Neural cell (in vitro differentiated cells): Measurements from ENCODE around the gene ASPDH. TPM values are rescaled to one million over a fixed set of nuclear protein-coding genes. Genes with fewer than 3 reads are reported as not detected.

Experiments used
- H2AFZ ChIP-seq: fragments of 200-600, 300-800 bp; sonication (generic), shearing (Covaris generic); 2 replicates; pipeline ENCODE4 v1.6.0; 2014; ENCODE audit warnings: low read depth, mild to moderate bottlenecking, antibody characterized with exemption, low read length, moderate library complexity
- H3F3A ChIP-seq: fragments of 200-600 bp; shearing (Covaris generic); 2 replicates; pipeline ENCODE4 v1.6.1; 2016; ENCODE audit warnings: mild to moderate bottlenecking, moderate library complexity, mixed read lengths, antibody characterized with exemption, low read length; ENCODE audit not compliant: insufficient read depth, poor library complexity, severe bottlenecking
- H3K27ac ChIP-seq: fragments of 200-600, 300-800 bp; sonication (generic), shearing (Covaris generic); 2 replicates; pipeline ENCODE4 v1.5.1; 2014; ENCODE audit warnings: mild to moderate bottlenecking, low read length, moderate library complexity
- H3K27me3 ChIP-seq: fragments of 300-800, 200-600 bp; sonication (generic), shearing (Covaris generic); 2 replicates; pipeline ENCODE4 v1.6.0; 2014; ENCODE audit warnings: mild to moderate bottlenecking, low read depth, low read length, moderate library complexity; ENCODE audit not compliant: insufficient read depth
- H3K36me3 ChIP-seq: fragments of 300-800, 200-600 bp; sonication (generic), shearing (Covaris generic); 2 replicates; pipeline ENCODE4 v1.5.1; 2014; ENCODE audit warnings: mild to moderate bottlenecking, antibody characterized with exemption, low read length, moderate library complexity; ENCODE audit not compliant: insufficient read depth
- H3K4me2 ChIP-seq: fragments of 300-800, 200-600 bp; sonication (generic), shearing (Covaris generic); 2 replicates; pipeline ENCODE4 v1.6.0; 2014; ENCODE audit warnings: mild to moderate bottlenecking, low read length
- H3K4me3 ChIP-seq: fragments of 300-800, 200-600 bp; sonication (generic), shearing (Covaris generic); 2 replicates; pipeline ENCODE4 v1.5.1; 2014; ENCODE audit warnings: mild to moderate bottlenecking, low read length, moderate library complexity
- H3K79me2 ChIP-seq: fragments of 200-600 bp; shearing (Covaris generic); replicated peaks from 2 replicates; pipeline ENCODE4 v1.6.0; 2014; ENCODE audit warnings: mild to moderate bottlenecking, low read length, moderate library complexity; ENCODE audit not compliant: insufficient read depth
- H3K9ac ChIP-seq: fragments of 300-800, 200-600 bp; sonication (generic), shearing (Covaris generic); 2 replicates; pipeline ENCODE4 v1.6.1; 2016; ENCODE audit warnings: mild to moderate bottlenecking, low read length, mixed read lengths
- H3K9me2 ChIP-seq: fragments of 200-600 bp; shearing (Covaris generic); 2 replicates; pipeline ENCODE4 v1.6.1; 2016; ENCODE audit warnings: mild to moderate bottlenecking, low read length, mixed read lengths; ENCODE audit not compliant: insufficient read depth
- H3K9me3 ChIP-seq: fragments of 200-600, 300-800 bp; sonication (generic), shearing (Covaris generic); 2 replicates; pipeline ENCODE4 v1.6.1; 2016; ENCODE audit warnings: mild to moderate bottlenecking, mixed run types, low read length, moderate library complexity, mixed read lengths
- H4K20me1 ChIP-seq: fragments of 200-600 bp; shearing (Covaris generic); 2 replicates; pipeline ENCODE4 v1.6.1; 2016; ENCODE audit warnings: mild to moderate bottlenecking, mixed run types; ENCODE audit not compliant: insufficient read depth
- CTCF ChIP-seq: fragments of 450-650 bp; IDR thresholded peaks from 2 replicates; pipeline ENCODE4 v1.5.1; 2014; ENCODE audit warnings: antibody characterized with exemption, mild to moderate bottlenecking, moderate library complexity; ENCODE audit not compliant: poor library complexity, severe bottlenecking
- EP300 ChIP-seq: fragments of 450-650 bp; conservative IDR thresholded peaks from 2 replicates; pipeline ENCODE4 v1.6.1; 2014; ENCODE audit warnings: antibody characterized with exemption, mild to moderate bottlenecking, moderate library complexity; ENCODE audit not compliant: poor library complexity, severe bottlenecking
- EZH2 ChIP-seq: fragments of 200-600, 300-800 bp; shearing (Covaris generic), sonication (generic); IDR thresholded peaks from 2 replicates; pipeline ENCODE4 v1.6.1; 2014; ENCODE audit warnings: antibody characterized with exemption, low read length, borderline replicate concordance, mild to moderate bottlenecking; ENCODE audit not compliant: insufficient read depth, poor library complexity, severe bottlenecking
- MXI1 ChIP-seq: fragments of 450-650 bp; conservative IDR thresholded peaks from 2 replicates; pipeline ENCODE4 v1.6.1; 2014; ENCODE audit warnings: antibody characterized with exemption, mild to moderate bottlenecking; ENCODE audit not compliant: poor library complexity, severe bottlenecking
- POLR2AphosphoS5 ChIP-seq: IDR thresholded peaks from 2 replicates; pipeline ENCODE4 v1.6.1; 2012
- RAD21 ChIP-seq: fragments of 450-650 bp; conservative IDR thresholded peaks from 2 replicates; pipeline ENCODE4 v1.6.1; 2014; ENCODE audit warnings: antibody characterized with exemption, mild to moderate bottlenecking, moderate library complexity
- REST ChIP-seq: IDR thresholded peaks from 2 replicates; pipeline ENCODE4 v1.6.1; 2012; ENCODE audit warnings: borderline replicate concordance
- SMC3 ChIP-seq: fragments of 450-650 bp; conservative IDR thresholded peaks from 2 replicates; pipeline ENCODE4 v1.6.1; 2014; ENCODE audit warnings: antibody characterized with exemption, mild to moderate bottlenecking, moderate library complexity; ENCODE audit not compliant: poor library complexity
- TAF1 ChIP-seq: IDR thresholded peaks from 2 replicates; pipeline ENCODE4 v1.6.1; 2012; ENCODE audit warnings: low read depth
- polyA plus RNA-seq: library from polyadenylated mRNA; depleted of rRNA; stranded (reverse); fragments of >200 nt; gene quantifications from 2 replicates; pipeline ENCODE4 v1.2.3, GENCODE V29; 2014

The ASPDH gene
- polyA plus RNA-seq, 1 donor from 2014 or later: not detected

DNA sequence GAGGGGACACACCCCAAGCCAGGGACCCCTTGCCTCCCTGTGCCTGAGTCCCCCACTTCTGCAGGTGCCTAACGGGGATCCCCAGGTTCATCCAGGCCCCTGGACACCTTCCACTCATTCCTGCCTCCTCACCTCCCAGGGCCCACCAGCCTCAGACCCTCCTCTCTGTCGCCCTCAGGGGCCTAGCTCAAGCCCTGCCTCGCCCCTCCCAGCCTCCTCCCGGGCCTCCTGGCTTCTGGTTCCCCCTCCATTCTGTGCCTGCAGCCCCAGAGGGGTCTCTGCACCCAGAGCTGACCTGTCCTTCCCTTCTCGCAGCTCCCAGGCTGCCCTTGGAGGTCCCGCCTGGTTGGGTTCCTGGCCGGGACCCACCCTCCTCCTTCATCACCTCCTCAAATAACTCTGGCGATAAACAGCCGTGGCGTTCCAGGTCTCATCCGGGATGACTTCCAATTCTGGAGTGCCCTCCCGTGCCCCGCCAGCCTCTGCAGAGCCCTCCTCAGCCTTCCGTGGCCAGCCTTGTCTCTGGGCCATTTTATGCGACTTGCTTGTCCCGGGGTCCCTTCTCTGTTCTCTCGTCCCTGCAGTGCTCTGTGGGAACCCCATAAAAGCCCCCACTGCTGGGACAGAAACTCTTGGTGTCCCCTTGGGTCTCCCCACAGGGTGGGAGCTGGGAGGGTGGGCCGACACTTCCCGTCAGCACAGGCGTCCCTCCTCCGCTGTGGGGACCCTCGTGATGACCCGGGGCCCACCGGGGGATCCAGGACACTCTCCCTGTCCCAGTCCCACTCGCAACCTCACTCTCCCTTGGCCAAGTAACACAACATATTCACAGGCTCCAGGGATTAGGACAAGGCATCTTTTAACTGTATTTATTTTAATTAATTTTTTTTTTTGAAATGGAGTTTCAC, 11.9 kb downstream of the ASPDH start:
- Histone ChIP-seq H2AFZ (no peak overlapping the region), H3K4me3 (no peak overlapping the region), H3K9me2 (no peaks in the 10 kb centered on the region), H3K27me3 (no peaks in the 10 kb centered on the region), H3K36me3 (no peaks in the 10 kb centered on the region), H4K20me1 (no peaks in the 10 kb centered on the region), H3K4me2 (no peak overlapping the region), H3K79me2 (no peaks in the 10 kb centered on the region), H3K27ac (no peak overlapping the region), H3F3A (no peaks in the 10 kb centered on the region), H3K9me3 (no peaks in the 10 kb centered on the region), H3K9ac (no peak overlapping the region)
- TF ChIP-seq MXI1: no peak
- no peak for TF ChIP-seq RAD21
- TF ChIP-seq CTCF: no peak
- TF ChIP-seq REST: no peak
- TF ChIP-seq EZH2: no peak
- no peak for TF ChIP-seq POLR2AphosphoS5
- TF ChIP-seq EP300: no peak
- TF ChIP-seq TAF1: no peak
- no peak for TF ChIP-seq SMC3

- Histone ChIP-seq H3K27me3 (no peaks in the 10 kb centered on the region), H3F3A (no peaks in the 10 kb centered on the region), H3K79me2 (no peaks in the 10 kb centered on the region), H3K9ac (peak overlapping the region; percentile 26), H3K9me3 (no peaks in the 10 kb centered on the region), H4K20me1 (no peaks in the 10 kb centered on the region), H3K9me2 (no peaks in the 10 kb centered on the region), H3K36me3 (no peaks in the 10 kb centered on the region), H3K27ac (no peak overlapping the region), H2AFZ (no peak overlapping the region), H3K4me2 (no peak overlapping the region), H3K4me3 (no peak overlapping the region)
- no peak for TF ChIP-seq TAF1
Observed at GRCh38 chr19:50501186-50501567, 12.5 kb downstream of the ASPDH start.
